ENCODE measurements around the gene NIPSNAP2.
"Not testable (repeated sequence)": the region's sequence is repeated elsewhere in the genome, so short reads cannot be mapped to it uniquely, and the experiment has no call there.

NIPSNAP2 gene

DNA sequence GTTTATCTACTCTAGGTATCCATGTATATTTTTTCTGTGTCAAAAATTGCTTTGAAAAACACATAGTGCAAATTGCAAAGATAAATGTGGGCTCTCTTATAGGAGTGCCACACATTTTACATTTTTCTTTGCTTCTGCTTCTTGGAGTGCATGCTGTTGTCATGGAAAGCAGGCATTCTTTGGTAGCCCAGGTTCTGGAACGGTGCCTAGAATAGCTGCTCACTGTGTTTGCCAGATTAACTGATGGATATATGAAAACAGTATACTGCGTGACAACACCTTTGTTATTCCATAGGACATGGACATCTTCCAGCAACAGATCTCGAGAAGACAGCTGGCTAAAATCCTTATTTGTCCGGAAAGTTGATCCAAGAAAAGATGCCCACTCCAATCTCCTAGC, 13.4 kb downstream of the NIPSNAP2 start:
- DNase-seq: peak; percentile 64

DNA sequence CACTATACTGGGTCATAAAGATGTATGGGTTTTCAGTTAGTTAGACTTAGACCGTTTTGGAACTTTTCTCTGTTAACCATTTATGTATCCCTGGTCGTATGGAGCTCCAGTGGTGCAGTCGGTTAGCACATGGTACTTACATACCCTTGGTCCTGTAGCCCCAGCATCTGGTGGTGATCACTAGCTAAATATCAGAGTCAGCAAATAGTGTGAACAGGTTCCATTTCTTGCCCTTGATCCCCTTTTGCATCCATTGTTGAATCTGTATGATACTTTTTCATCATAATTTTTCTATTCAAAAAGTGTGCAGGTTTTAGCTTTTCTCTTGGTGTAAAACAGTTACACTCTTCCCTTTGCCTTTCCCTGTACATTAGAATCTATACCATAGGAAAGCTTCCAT, 15.9 kb downstream of the NIPSNAP2 start:
- no peak for DNase-seq

DNA sequence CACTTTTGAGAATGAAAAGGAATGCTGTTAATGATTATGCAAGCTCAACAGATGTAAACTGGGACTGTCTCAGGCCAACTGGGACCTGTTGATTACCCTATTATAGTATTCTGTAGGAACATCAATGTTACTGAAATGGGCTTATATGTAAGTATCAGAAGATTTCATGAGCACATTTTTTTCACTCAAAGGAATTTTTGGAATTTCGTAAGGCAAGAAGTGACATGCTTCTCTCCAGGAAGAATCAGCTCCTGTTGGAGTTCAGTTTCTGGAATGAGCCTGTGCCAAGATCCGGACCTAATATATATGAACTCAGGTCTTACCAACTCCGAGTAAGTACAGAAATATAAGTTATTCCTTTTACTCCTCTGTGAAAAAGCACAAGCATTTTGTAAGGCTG, 19.2 kb downstream of the NIPSNAP2 start:
- no peak for DNase-seq

DNA sequence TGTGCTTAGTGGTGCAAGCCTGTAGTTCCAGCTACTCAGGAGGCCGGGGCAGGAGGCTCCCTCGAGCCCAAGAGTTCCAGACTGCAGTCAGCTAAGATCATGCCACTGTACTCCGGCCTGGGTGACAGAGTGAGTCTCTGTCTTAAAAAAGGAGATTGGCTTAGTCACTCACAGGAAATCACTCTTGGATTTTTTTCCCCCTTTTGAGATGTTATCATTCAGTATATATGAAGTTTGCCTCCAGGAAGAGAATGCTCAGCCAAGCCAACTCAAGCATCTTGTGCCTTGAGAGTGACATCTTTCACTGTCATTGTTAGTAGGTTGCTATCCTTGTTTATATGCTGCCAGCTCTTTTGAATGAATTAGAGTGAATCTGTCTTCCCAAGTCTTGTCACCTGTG, 28.0 kb downstream of the NIPSNAP2 start:
- no peak for DNase-seq

DNA sequence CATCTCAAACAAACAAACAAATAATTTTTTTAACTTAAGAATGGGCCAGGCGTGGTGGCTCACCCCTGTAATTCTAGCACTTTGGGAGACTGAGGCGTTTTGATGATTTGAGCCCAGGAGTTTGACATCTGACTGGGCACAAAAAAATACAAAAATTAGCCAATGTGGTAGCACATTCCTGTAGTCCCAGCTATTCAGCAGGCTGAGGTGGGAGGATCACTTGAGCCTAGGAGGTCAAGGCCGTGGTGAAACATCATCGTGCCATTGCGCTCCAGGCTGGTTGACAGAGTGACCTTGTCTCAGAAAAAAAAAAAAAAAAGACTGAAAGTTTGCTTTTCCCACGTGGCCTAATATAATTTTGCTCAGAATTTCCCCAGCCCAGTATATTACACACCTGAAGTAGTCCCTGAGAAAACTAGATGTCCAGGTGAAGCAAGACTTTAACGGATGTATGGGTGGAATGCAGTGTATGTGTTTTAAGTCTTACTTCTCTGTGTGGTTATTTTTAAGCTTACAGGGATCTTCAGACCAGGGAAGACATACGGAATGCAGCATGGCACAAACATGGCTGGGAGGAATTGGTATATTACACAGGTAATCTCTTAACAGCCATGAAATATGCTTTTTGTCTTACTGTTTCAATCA, 32.6 kb downstream of the NIPSNAP2 start:
- DNase-seq: no peak

DNA sequence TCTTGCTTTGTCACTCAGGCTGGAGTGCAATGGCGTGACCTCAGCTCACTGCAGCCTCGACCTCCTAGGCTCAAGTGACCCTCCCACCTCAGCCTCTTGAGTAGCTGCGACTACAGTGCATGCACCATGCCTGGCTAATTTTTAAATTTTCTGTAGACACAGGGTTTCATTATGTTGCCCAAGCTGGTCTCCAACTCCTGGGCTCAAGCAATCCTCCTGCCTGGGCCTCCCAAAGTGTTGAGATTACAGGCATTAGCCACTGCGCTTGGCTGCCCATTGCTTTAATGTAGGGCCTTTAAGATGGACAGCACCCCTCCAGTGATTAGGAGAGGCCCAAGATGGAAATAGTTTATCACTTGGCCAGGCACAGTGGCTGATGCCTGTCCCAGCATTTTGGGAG, 39.4 kb downstream of the NIPSNAP2 start:
- DNase-seq: no peak

DNA sequence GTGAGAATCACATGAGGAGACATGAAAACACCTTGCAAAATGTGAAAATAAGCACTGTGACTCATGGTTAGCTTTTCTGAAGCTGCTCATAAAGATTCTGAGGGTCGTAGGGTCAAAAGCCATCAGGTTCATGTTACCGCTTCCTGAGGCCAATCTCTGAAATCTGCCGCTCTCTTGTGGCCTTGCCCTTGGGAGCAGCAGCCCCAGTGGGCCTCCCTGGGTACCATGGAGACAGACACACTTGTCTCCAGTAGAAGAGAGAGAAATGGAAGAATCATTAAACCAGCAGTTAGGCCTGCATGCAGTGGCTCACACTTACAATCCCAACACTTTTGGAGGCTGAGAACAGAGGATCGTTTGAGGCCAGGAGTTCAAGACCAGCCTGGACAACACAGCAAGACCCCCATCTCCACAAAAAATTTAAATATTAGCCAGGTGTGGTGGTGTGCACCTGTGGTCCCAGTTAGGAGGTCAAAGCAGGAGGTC, 42.8 kb downstream of the NIPSNAP2 start:
- DNase-seq: no peak

DNA sequence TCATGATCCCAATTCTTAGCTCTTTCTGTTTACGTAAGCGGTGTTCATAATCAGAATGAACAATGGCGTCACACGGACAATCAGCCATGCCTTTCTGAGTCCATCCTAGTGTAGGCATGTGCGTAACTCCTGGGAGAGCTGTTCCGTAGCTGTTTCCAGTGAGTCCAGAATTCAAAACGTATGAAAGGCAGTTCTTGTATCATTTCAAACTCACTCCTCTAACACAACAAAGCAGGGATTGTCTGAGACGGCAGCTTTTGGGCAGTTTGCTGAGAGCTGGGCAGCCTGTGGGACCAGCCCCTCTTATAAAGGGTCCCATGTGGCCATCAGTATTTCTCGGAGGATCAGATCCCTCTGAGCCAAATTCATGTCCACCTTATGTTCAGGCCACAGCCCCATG, 43.5 kb downstream of the NIPSNAP2 start:
- no peak for DNase-seq

DNA sequence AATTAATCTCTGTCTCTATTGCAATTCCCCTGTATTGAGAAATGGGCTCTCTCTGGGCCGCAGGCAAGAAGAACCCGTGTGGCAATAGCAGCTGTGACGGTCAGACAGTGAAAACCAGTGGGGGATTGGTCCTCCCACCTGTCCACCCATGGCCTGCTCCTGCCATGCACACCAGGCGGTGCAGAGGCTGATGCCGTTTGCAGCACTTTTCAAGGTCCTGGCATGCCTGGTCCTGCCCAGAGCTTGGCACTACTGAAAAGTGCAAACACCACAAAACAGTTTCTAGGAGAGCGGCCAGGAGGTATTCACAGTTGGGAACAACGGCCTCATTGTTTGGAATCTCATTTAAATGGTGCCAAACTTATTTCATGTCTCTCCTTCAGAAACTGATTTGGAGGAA, 45.3 kb downstream of the NIPSNAP2 start:
- DNase-seq: no peak

DNA sequence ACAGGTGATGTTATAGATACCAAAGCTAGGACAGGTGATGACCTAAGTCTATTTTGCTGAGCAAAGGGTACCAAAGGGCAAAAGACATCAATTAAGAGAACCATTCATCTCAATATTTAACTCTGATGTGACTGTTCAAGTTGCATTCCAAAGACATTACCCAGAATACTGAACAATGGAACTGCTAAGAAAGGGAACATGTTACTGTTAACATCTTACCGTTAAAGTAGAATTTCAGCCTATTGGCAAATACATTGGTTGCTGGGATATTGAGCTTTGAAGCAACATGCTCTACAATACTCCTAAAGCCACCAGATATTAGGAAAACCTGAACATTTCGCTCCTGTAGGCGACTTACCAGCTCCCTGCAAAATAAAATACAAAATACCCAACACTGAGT, 52.6 kb downstream of the NIPSNAP2 start:
- DNase-seq: not testable (repeated sequence)

DNA sequence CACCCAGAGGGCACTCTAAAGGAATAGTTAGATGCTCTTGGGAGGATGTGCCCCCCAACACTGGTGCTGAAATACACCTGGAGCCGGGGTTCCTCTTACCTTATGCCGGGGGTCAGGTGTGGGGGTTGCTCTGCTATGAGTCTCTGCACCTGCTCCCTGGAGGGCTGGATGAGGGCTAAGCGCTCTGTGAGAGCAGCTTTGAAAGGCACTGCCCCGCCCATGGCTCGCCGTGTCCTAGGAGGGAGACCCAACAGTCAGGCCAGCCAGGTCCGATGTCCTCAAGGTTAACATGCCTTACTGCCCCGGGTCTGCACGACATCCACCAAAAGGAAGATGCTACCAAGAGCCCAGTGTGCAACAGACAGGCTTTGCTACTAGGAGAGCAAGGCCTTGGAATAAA, 55.1 kb downstream of the NIPSNAP2 start:
- no peak for DNase-seq

DNA sequence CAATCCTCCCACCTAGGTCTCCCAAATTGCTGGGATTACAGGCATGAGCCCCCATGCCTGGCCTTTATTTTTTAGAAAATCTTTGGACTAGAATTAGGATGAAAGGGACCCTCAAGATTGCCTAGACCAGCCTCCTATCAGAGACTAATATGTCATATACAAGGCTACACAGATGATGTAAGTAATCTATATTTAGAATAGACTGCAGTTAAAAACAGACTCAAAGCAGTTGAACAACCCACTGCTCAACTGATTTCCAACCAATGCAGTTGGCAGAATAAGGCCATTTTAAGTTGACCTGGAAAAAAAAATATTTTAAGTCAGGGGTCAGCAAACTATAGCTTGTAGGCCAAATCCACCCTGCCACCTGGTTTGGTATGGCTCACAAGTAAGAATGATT, 59.1 kb downstream of the NIPSNAP2 start:
- no peak for DNase-seq

DNA sequence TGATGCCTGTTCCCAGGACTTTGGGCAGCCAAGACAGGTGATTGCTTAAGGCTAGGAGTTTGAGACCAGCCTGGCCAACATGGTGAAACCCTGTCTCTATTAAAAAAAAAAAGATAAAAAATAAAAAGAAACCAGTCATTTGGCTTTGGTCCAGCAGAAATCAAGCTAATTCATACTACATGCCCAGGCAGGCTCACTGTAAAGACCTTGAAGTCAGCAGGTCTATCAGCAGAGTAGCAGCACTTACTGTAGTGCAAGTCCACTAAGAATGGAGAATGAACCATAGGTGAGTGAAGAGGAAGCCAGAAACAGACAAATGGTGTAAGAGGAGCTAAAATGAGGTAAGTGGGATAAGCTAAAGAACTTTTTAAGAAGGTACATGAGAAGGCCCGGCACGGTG, 62.2 kb downstream of the NIPSNAP2 start:
- peak; percentile 53 for DNase-seq

DNA sequence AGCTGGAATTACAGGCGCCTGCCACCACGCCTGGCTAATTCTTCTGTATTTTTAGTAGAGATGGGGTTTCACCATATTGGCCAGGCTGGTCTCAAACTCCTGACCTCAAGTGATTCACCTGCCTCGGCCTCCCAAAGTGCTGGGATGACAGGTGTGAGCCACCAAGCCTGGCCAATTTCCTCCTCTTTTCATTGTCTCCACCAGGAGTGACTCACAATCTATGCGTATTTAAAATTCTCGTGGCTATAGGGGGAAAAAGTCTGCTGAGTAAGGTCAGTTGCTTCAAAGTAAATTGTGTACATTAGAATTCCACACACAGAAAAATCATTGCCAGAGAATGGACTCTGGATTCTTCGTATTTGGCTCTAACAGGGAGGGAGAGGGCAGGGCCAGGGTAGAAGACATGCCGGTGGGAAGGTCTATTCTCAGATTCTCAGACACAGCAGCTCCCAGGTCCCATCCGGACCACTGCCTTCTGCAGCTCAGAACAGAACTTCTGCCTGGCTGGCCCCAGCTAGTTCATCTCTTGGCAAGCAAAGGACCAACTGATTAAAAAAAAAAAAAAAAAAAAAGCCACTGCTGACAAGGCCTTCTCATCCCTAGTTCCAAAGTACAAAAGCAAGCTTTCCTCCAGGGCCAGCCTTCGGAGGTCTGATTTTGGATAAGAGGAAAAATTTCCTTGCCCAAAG, 64.7 kb downstream of the NIPSNAP2 start:
- no peak for DNase-seq

DNA sequence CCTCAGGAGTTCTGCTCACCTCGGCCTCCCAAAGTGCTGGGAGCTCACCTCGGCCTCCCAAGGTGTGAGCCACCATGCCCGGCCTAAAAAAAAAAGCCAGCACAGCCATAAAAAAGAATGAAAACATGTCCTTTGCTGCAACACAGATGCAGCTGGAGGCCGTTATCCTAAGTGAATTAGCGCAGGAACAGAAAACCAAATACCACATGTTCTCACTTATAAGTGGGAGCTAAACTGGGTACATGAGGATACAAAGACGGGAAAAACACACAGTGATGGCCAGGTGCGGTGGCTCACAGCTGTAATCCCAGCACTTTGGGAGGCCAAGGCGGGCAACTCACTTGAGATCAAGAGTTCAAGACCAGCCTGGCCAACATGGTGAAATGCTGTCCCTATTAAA, 66.0 kb downstream of the NIPSNAP2 start:
- DNase-seq: no peak

DNA sequence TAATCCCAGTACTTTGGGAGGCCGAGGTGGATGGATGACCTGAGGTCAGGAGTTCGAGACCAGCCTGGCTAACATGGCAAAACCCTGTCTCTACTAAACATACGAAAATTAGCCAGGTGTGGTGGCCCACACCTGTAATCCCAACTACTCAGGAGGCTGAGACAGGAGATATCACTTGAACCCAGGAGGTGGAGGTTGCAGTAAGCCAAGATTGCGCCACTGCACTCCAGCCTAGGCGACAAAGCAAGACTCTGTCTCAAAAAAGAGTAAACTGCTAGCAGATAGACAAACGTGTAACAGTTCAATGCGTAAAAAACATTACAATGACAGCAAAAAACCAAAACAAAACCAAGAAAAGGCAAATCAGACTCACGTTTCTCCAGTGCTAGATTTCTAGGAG, 67.2 kb downstream of the NIPSNAP2 start:
- not testable (repeated sequence) for DNase-seq

DNA sequence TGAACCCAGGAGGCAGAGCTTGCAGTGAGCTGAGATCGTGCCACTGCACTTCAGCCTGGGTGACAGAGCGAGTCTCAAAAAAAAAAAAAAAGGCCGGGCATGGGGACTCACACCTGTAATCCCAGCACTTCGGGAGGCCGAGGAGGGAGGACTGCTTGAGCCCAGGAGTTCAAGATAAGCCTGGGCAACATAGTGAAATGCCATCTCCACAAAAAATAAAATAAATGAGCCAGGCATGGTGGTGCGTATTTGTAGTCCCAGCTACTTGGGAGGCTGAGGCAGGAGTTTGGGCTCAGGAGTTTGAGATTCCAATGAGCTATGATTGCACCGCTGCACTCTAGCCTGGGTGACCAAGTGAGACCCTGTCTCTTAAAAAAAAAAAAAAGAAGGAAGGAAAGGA, 68.2 kb downstream of the NIPSNAP2 start:
- DNase-seq: not testable (repeated sequence)

DNA sequence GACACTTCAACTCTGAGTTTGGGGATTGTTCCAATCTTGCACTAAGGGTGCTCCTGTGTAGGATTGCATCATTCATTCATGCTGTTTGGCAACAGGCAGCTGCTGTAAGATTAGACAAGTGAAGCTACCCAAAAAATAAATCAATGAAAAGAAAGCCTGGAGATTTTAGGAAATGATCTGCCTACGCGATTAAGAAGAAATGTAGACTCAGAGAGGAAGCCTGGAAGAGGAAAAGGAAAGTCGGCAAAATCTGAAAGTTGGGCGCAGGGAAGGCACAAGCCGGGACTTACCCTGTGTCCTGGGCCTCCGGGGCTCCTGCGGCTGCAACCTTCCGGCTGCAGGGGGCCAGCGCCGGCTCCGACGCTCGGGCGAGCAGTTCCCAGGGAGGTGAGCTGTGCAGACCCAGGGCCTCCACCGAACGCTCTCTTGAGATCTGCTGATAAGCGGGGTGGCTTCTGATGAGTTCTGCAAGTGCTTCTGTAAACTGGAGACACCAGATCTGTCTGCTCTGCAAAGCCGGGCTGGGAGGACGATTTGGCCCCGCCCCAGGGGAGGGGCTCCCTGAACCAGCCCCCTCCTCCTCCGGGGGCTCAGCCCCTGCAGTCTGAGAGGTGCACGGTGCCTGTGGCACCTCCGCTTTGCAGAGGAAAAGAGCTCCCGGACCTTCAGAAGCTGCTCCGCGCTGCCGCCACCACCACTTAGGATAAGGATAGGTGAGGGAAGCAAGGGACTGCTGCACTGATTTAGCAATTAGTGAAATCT, 69.5 kb downstream of the NIPSNAP2 start:
- peak; percentile 81 for DNase-seq

DNA sequence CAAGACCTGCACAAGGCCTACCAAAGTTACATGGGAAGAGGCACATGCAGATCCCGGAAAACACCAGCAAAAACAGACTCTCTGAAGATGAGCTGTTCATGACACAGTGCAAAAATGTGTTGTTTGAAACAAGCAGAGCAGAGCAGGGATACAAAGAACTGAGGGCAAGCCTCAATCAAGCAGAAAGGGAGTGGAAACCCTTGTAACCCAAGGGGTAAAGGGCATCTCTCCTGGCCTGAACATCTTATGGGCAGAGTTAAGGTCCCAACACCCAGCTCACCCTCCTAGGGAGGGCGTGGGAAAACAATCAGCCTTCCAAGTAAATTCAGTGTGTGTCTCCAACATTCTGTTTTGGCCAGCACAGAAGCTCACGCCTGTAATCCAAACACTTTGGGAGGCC, 76.3 kb downstream of the NIPSNAP2 start:
- no peak for DNase-seq

DNA sequence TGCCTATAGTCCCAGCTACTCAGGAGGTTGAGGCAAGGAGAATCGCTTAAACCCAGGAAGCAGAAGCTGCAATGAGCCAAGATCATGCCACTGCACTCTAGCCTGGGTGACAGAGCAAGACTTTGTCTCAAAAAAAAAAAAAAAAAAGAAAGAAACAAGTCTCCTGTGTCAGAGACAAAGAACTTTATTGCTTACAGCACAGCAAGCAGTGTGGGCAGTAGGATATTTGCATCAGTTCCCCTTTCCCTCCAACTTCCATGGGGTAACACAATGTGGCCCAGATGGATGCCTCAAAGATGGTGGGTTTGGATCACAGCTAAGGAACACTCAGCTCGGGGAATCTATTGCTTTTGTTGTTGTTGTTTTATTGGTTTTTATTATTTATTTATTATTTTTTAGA, 81.4 kb downstream of the NIPSNAP2 start:
- DNase-seq: not testable (repeated sequence)

DNA sequence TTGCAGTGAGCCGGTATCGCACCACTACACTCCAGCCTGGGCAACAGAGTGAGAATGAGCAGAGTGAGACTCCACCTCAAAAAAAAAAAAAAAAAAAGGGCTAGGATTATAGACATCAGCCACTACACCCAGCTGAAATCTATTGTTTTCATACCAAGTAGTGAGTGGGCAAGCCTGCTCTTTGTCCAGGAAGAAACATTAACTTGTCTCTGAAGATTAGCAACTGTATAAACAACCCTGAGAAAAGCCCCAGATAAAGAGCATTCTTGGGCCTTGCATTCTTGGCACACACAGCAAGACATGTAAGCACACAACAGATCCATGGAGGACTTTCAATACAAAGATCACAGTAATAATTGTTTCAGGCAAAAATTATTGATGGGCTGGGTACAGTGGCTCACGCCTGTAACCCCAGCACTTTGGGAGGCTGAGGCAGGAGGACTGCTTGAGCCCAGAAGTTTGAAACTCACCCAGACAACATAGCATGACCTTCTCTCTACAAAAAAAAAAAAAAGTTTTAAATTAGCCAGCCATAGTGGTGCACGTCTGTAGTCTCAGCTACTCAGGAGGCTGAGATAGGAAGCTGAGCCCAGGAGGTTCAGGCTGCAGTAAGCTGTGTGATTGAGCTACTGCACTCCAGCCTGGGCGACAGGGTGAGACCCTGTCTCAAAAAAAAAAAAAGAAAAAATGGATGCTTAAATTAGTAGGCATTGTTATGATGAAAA, 82.5 kb downstream of the NIPSNAP2 start:
- peak; percentile 73 for DNase-seq

DNA sequence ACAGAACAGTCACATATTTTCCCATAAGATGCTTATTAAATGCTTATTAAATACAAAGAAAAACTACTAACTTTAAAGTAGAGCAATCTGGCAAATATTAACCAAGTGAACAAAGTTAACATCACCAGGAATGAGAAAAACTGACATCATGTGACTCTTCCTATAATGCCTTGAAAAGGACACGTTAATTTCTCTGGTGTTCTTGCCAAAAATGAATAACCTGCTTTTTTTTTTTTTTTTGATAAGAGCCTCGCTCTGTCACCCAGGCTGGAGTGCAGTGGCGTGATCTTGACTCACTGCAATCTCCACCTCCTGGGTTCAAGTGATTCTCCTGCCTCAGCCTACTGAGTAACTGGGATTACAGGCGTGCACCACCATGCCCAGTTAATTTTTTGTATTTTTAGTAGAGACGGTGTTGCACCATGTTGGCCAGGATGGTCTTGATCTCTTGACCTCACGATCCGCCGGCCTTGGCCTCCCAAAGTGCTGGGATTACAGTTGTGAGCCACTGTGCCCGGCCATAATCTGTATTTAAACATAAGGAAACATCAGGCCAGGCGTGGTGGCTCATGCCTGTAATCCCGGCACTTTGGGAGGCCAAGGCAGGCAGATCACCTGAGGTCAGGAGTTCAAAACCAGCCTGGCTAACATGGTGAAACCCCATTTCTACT, 83.2 kb downstream of the NIPSNAP2 start:
- DNase-seq: peak; percentile 55

DNA sequence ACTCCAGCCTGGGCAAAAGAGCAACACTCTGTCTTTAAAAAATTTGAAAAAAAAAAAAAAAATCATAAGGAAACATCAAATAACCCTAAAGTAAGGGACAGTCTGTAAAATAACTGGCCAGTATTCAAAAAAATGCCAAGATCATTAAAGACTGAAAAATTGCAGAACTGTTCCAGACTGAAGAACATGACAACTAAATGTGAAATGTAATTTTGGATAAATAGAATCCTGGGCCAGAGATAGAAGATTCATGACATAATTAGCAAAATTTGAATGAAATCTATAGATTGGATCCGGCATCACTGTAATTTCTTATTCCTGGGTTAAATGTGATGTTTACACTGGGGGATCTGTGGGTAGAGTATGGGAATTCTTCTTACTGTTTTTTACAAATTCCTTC, 83.9 kb downstream of the NIPSNAP2 start:
- no peak for DNase-seq
